Tibial nerve (tissue), 3 donors: ENCODE results near the gene PROB1.

ENCODE experiments used
- POLR2A ChIP-seq, 2 donors: fragments of 450-650 bp; IDR thresholded peaks; one replicate each; pipeline ENCODE4 v1.6.1; 2017; ENCODE audit warnings: antibody characterized with exemption in 2 of 2, mild to moderate bottlenecking in 2 of 2, moderate library complexity in 2 of 2
- TF ChIP-seq, protein P1 (sequence below), 5 experiments: fragments of 200-600 bp in 3 of 5; fragments of 450-650 bp in 2 of 5; sonication (generic) in 3 of 5; IDR thresholded peaks; one replicate each; pipeline ENCODE4 v1.5.1; 2016 to 2019; ENCODE audit warnings: antibody characterized with exemption in 5 of 5, mild to moderate bottlenecking in 3 of 5, moderate library complexity in 2 of 5

DNA sequence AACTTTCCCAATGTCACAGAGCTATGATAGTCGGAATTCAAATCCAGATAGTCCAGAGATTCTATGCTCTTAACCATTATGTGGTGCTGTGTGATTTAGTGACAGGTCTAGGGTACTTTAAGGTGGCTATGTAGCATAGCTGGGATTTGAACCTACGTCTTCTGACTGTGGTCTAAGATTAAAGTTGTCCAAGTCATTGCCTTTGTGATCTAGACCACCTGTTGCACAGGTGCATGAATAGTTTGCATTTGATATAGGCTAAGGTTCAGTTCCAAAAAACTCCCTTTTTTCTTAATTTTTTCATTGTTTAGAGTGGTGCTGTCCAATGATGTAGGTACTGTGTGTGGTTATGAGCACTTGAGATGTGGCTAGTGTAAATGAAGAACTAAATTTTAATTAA is 50.7 kb downstream of the PROB1 start:
- TF ChIP-seq, protein P1, sequence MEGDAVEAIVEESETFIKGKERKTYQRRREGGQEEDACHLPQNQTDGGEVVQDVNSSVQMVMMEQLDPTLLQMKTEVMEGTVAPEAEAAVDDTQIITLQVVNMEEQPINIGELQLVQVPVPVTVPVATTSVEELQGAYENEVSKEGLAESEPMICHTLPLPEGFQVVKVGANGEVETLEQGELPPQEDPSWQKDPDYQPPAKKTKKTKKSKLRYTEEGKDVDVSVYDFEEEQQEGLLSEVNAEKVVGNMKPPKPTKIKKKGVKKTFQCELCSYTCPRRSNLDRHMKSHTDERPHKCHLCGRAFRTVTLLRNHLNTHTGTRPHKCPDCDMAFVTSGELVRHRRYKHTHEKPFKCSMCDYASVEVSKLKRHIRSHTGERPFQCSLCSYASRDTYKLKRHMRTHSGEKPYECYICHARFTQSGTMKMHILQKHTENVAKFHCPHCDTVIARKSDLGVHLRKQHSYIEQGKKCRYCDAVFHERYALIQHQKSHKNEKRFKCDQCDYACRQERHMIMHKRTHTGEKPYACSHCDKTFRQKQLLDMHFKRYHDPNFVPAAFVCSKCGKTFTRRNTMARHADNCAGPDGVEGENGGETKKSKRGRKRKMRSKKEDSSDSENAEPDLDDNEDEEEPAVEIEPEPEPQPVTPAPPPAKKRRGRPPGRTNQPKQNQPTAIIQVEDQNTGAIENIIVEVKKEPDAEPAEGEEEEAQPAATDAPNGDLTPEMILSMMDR (IDR thresholded peaks at IDR 0.05) = no peak
- no peak for TF ChIP-seq POLR2A (IDR thresholded peaks at IDR 0.05)
